Smooth muscle cell (in vitro differentiated cells): ENCODE data around the gene SEMA3G. TPM values are rescaled to one million over a fixed set of nuclear protein-coding genes. Genes with fewer than 3 reads are reported as not detected.

ENCODE experiments used
- DNase-seq: peaks from one replicate; lab custom pipeline; 2025; ENCODE audit not compliant: unreplicated experiment; lab: John Stamatoyannopoulos, UW
- H2AFZ ChIP-seq: fragments of 200-600 bp; sonication (generic); 2 replicates; pipeline ENCODE4 v1.6.0; 2016; ENCODE audit warnings: antibody characterized with exemption, low read depth, mild to moderate bottlenecking
- H3F3A ChIP-seq: fragments of 200-600 bp; sonication (generic); 2 replicates; pipeline ENCODE4 v1.6.0; 2017; ENCODE audit warnings: antibody characterized with exemption, low read depth
- H3K27ac ChIP-seq: fragments of 200-600 bp; sonication (generic); 2 replicates; pipeline ENCODE4 v1.5.1; 2016; ENCODE audit warnings: low read depth, mild to moderate bottlenecking
- H3K27me3 ChIP-seq: fragments of 200-600 bp; sonication (generic); 2 replicates; pipeline ENCODE4 v1.6.1; 2016; ENCODE audit warnings: low read depth, mild to moderate bottlenecking
- H3K36me3 ChIP-seq: fragments of 200-600 bp; sonication (generic); 2 replicates; pipeline ENCODE4 v1.5.1; 2016; ENCODE audit warnings: low read depth
- H3K4me1 ChIP-seq: fragments of 200-600 bp; sonication (generic); 2 replicates; pipeline ENCODE4 v1.5.1; 2016; ENCODE audit warnings: low read depth
- H3K4me2 ChIP-seq: fragments of 200-600 bp; sonication (generic); 2 replicates; pipeline ENCODE4 v1.6.0; 2016; ENCODE audit warnings: mild to moderate bottlenecking
- H3K4me3 ChIP-seq: fragments of 200-600 bp; sonication (generic); 2 replicates; pipeline ENCODE4 v1.5.1; 2016; ENCODE audit warnings: mild to moderate bottlenecking
- H3K79me2 ChIP-seq: fragments of 200-600 bp; sonication (generic); 2 replicates; pipeline ENCODE4 v1.6.0; 2016; ENCODE audit warnings: low read depth, mild to moderate bottlenecking
- H3K9ac ChIP-seq: fragments of 200-600 bp; sonication (generic); 2 replicates; pipeline ENCODE4 v1.6.0; 2016; ENCODE audit warnings: low read depth
- H3K9me3 ChIP-seq: fragments of 200-600 bp; sonication (generic); replicated peaks from 2 replicates; pipeline ENCODE4 v1.5.1; 2016; ENCODE audit warnings: low read depth
- H4K20me1 ChIP-seq: fragments of 200-600 bp; sonication (generic); 2 replicates; pipeline ENCODE4 v1.6.0; 2016; ENCODE audit warnings: low read depth
- CTCF ChIP-seq: fragments of 200-600 bp; sonication (generic); IDR thresholded peaks from 2 replicates; pipeline ENCODE4 v1.5.1; 2017; ENCODE audit warnings: borderline replicate concordance, mild to moderate bottlenecking, antibody characterized with exemption; ENCODE audit not compliant: insufficient read depth, poor library complexity, severe bottlenecking
- WGBS: methylation state at CpG from one replicate; pipeline ENCODE4 v1.1.7; 2016; ENCODE audit warnings: low lambda C conversion rate; 5-methylcytosine and 5-hydroxymethylcytosine counted together
- polyA plus RNA-seq: library from polyadenylated mRNA; unstranded; fragments of >200 nt; fragmentation: Nextera tagmentation; extraction: Ambion mirVana; gene quantifications from 2 replicates; pipeline ENCODE4 v1.2.1, GENCODE V29; 2016
- total RNA-seq: library from RNA; depleted of rRNA; stranded (reverse); fragments of >200 nt; gene quantifications from 2 replicates; pipeline ENCODE4 v1.2.3, GENCODE V29; 2014

Gene SEMA3G
- total and polyA plus RNA-seq, 2 experiments from 2014 or later: 0.09 TPM

GRCh38 chr3:52436500-52437149, 8.3 kb downstream of the SEMA3G start:
- no peak overlapping the region for H3K4me2 ChIP-seq
- H3K4me1 ChIP-seq: peaks cover 14% of the 10 kb centered on the region
- 70% methylated on average over 13 of the region's 13 CpGs for WGBS
- no peak for DNase-seq
- H3K9ac ChIP-seq: no peak overlapping the region
- no peaks in the 10 kb centered on the region for H3K27me3 ChIP-seq
- H3F3A ChIP-seq: no peaks in the 10 kb centered on the region
- H3K79me2 ChIP-seq: no peaks in the 10 kb centered on the region
- H3K36me3 ChIP-seq: no peaks in the 10 kb centered on the region
- no peaks in the 10 kb centered on the region for H3K9me3 ChIP-seq
- TF ChIP-seq CTCF: no peak
- H3K27ac ChIP-seq: no peak overlapping the region
- H4K20me1 ChIP-seq: no peaks in the 10 kb centered on the region
- H2AFZ ChIP-seq: peak overlapping the region; percentile 52
- H3K4me3 ChIP-seq: no peak overlapping the region

- H3K4me2 ChIP-seq: no peak overlapping the region
- no peak overlapping the region for H2AFZ ChIP-seq
- no peak overlapping the region for H3K27ac ChIP-seq
- no peaks in the 10 kb centered on the region for H3F3A ChIP-seq
- WGBS: 94% methylated on average over 26 of the region's 32 CpGs
- H3K4me3 ChIP-seq: no peak overlapping the region
- H3K4me1 ChIP-seq: peaks cover 14% of the 10 kb centered on the region
- no peaks in the 10 kb centered on the region for H3K27me3 ChIP-seq
- no peak overlapping the region for H3K9ac ChIP-seq
- no peaks in the 10 kb centered on the region for H4K20me1 ChIP-seq
- no peaks in the 10 kb centered on the region for H3K36me3 ChIP-seq
- no peaks in the 10 kb centered on the region for H3K79me2 ChIP-seq
- no peaks in the 10 kb centered on the region for H3K9me3 ChIP-seq
- TF ChIP-seq CTCF: no peak
- DNase-seq: no peak
Observed at GRCh38 chr3:52435246-52436101, 9.4 kb downstream of the SEMA3G start.

- Histone ChIP-seq H2AFZ (peak overlapping the region; percentile 30), H3F3A (no peaks in the 10 kb centered on the region), H3K27me3 (no peaks in the 10 kb centered on the region), H3K36me3 (no peaks in the 10 kb centered on the region), H3K4me1 (peaks cover 14% of the 10 kb centered on the region), H3K9ac (no peak overlapping the region), H3K27ac (no peak overlapping the region), H3K9me3 (no peaks in the 10 kb centered on the region), H3K79me2 (no peaks in the 10 kb centered on the region), H3K4me2 (no peak overlapping the region), H4K20me1 (no peaks in the 10 kb centered on the region), H3K4me3 (no peak overlapping the region)
- 83% methylated on average over 9 of the region's 9 CpGs for WGBS
- TF ChIP-seq CTCF: no peak
- DNase-seq: no peak
Observed at GRCh38 chr3:52434491-52435115, 10.3 kb downstream of the SEMA3G start.
